ENCODE data around the gene AWAT2.

GRCh38 chrX:70087857-70088630 lies 38.3 kb upstream of the AWAT2 start:
- TF ChIP-seq CTCF (IDR thresholded peaks at IDR 0.05), result no peak
- TF ChIP-seq EZH2 (IDR thresholded peaks at IDR 0.05), result no peak
